Esophagus muscularis mucosa (tissue), 4 donors: ENCODE measurements around the gene HPS1. TPM values are rescaled to one million over a fixed set of nuclear protein-coding genes. Genes with fewer than 3 reads are reported as not detected.

ENCODE experiments used
- DNase-seq: peaks from one replicate; pipeline ENCODE4 v3.0.0-alpha.2; 2017; ENCODE audit errors: extremely low spot score
- H3K27ac ChIP-seq, 4 donors: fragments of 200-600 bp; sonication (generic); replicated peaks in 1 of 4; 1 replicate in 3 of 4; 2 replicates in 1 of 4; pipeline ENCODE4 v1.5.1; 2016 to 2019; ENCODE audit warnings: mild to moderate bottlenecking in 1 of 4
- H3K27me3 ChIP-seq, 4 donors: fragments of 200-600 bp; sonication (generic); one replicate each; pipeline versions ENCODE4 v1.5.1 to v1.6.0; 2016 to 2019
- H3K36me3 ChIP-seq, 4 donors: fragments of 200-600 bp; sonication (generic); one replicate each; pipeline ENCODE4 v1.5.1; 2016 to 2019
- H3K4me1 ChIP-seq, 4 donors: fragments of 200-600 bp; sonication (generic); one replicate each; pipeline ENCODE4 v1.5.1; 2016 to 2019
- H3K4me3 ChIP-seq, 4 donors: fragments of 200-600 bp; sonication (generic); 1 replicate in 2 of 4; 2 replicates in 2 of 4; pipeline ENCODE4 v1.5.1; 2016 to 2019; ENCODE audit warnings: mild to moderate bottlenecking in 4 of 4, moderate library complexity in 1 of 4
- H3K9me3 ChIP-seq, 4 donors: fragments of 200-600 bp; sonication (generic); 1 replicate in 3 of 4; 2 replicates in 1 of 4; pipeline ENCODE4 v1.5.1; 2016 to 2019
- CTCF ChIP-seq, 3 experiments: fragments of 200-600 bp in 2 of 3; fragments of 450-650 bp in 1 of 3; sonication (generic) in 2 of 3; IDR thresholded peaks; one replicate each; pipeline ENCODE4 v1.5.1; 2017 to 2019; ENCODE audit warnings: antibody characterized with exemption in 3 of 3, mild to moderate bottlenecking in 2 of 3, moderate library complexity in 1 of 3
- EP300 ChIP-seq: sonication (generic); formaldehyde crosslinking; IDR thresholded peaks from one replicate; pipeline ENCODE4 v1.6.1; 2017; ENCODE audit warnings: antibody characterized with exemption
- POLR2A ChIP-seq: fragments of 450-650 bp; IDR thresholded peaks from one replicate; pipeline ENCODE4 v1.6.1; 2017; ENCODE audit warnings: antibody characterized with exemption, moderate library complexity, mild to moderate bottlenecking, low read depth
- POLR2AphosphoS5 ChIP-seq, 2 donors: sonication (generic); formaldehyde crosslinking; IDR thresholded peaks; one replicate each; pipeline ENCODE4 v1.6.1; 2017; ENCODE audit warnings: antibody characterized with exemption in 2 of 2
- WGBS: methylation state at CpG from one replicate; pipeline ENCODE4 v1.1.5; 2018; 5-methylcytosine and 5-hydroxymethylcytosine counted together
- intact Hi-C: fragments of 100-400 bp; cut with DNase I; formaldehyde crosslinking; loops from one replicate; pipeline ENCODE4 v1.15.1; 2023
- total RNA-seq, 4 donors: library from RNA; depleted of rRNA; stranded (reverse); fragments of >200 nt; gene quantifications; one replicate each; pipeline versions ENCODE4 v1.1.0 to v1.2.1, GENCODE V29; 2016

HPS1 gene
- total RNA-seq, 4 donors from 2014 or later: 49.7 to 76.1 (median 63.7) TPM

DNA sequence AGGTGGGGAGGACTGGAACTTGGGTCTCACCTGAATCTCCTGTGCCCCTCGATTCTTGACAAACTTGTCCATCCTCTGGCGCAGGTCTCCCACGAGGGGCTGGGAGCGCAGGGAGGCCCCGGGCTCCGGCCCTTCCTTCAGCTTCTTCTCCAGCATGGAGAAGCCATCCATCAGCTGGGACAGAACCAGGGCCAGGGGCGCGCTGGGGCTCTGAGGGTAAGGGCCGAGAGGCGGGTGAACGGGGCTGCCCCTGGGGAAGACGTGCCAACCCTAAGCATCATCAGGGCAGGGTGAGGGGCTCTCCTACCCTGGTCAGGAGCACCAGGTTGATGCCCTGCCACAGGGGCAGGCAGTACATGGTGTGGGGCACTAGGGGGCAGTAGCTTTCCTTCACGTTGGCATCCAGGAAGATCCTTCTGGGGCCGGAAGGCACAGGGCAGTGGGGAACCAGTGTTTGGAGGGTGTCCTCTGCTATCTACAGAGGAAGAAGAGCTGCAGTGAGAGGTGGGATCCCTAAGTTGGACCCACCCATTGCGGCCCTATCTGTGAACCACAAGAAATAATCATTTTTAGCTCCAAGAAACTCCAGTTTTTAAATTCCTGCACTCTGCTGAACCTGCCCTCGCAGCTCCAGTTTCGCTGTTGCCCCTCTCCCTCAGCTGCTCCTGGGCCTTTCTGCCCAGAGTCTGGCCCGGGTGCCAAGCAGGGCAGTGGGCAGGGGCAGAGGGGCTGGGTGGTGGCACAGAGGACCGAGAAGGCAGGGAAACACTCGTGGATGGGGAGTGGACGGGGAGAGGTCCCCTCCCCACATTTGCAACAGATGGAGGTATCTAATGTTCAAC is 21.0 kb downstream of the HPS1 start:
- no peak for DNase-seq
- H3K36me3 ChIP-seq: peaks cover 46 to 95% (median 80%) of the 10 kb centered on the region in 4 donors
- TF ChIP-seq POLR2AphosphoS5 (IDR thresholded peaks at IDR 0.05) (no peak), CTCF (IDR thresholded peaks at IDR 0.05) (peak; percentile 34 to 66 (median 38)), POLR2A (no peak), EP300 (no peak)
- H3K27ac ChIP-seq: no peak overlapping the region
- no peak overlapping the region for H3K4me3 ChIP-seq
- intact Hi-C loops: no loop called here
- H3K27me3 ChIP-seq: no peaks in the 10 kb centered on the region
- H3K4me1 ChIP-seq: peaks cover 0 to 3% (median 0%) of the 10 kb centered on the region in 4 donors
- WGBS: 88% methylated on average over 11 of the region's 21 CpGs
- H3K9me3 ChIP-seq: no peaks in the 10 kb centered on the region

DNA sequence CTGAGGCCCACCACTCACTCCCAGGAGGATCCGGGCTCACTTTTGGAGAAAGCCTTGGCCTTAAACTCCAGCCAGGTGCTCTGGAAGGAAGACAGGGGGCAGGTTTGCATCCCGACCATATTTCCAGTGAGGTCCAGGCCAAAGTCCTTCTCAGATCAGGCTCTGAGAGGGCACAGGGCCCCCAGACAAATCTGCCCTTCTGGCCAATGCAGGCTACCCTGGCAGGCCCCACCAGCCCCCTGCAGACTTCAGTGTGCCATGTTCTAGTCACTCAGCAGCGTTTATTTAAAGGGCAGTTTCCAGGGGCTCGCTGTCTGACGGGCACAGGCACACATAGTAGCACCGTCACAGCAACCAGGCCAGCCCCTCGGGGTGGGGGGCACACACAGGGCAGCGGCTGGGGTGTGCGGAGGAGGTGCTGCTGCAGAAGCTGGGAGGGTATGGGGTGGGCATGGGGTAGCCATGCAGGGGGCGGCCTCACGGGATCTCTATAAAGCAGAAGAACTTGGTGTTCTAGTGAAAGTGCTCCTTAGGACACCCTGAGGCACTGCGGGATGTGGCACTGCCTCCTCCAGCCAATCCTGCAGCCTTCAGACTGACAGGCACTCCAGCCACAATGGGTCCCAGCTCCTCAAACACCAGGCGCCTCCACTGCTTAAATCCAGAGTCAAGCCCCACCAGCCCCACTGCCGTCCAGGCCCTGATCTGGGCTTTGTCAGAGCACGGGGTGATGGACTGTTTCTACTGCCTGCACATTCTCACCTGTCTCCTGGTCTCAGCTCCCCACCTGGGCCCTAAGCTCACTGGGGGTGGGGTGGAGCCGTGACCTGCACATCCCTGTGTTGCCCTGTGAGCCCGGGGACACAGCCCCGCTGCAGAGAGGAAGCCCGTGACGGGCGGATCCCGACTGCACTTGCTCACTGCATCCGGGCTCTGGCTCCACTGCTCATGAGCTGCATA is 22.2 kb downstream of the HPS1 start:
- H3K4me1 ChIP-seq: no peaks in the 10 kb centered on the region
- TF ChIP-seq EP300: no peak
- no peak for TF ChIP-seq POLR2AphosphoS5 (IDR thresholded peaks at IDR 0.05)
- TF ChIP-seq CTCF (IDR thresholded peaks at IDR 0.05): no peak
- no peak for TF ChIP-seq POLR2A
- H3K9me3 ChIP-seq: no peaks in the 10 kb centered on the region
- no peak overlapping the region for H3K4me3 ChIP-seq
- 92% methylated on average over 12 of the region's 23 CpGs for WGBS
- intact Hi-C loops: no loop called here
- H3K36me3 ChIP-seq: peaks cover 45 to 95% (median 80%) of the 10 kb centered on the region in 4 donors
- H3K27me3 ChIP-seq: no peaks in the 10 kb centered on the region
- H3K27ac ChIP-seq: no peak overlapping the region
- no peak for DNase-seq

- no peak for TF ChIP-seq EP300
- peak in 1 of 3 experiments; percentile 17 for TF ChIP-seq CTCF (IDR thresholded peaks at IDR 0.05)
- TF ChIP-seq POLR2A: no peak
- no peak for TF ChIP-seq POLR2AphosphoS5 (IDR thresholded peaks at IDR 0.05)
- H3K4me1 ChIP-seq: no peaks in the 10 kb centered on the region
- H3K4me3 ChIP-seq: no peak overlapping the region
- H3K36me3 ChIP-seq: peaks cover 48 to 95% (median 80%) of the 10 kb centered on the region in 4 donors
- no peaks in the 10 kb centered on the region for H3K9me3 ChIP-seq
- intact Hi-C loops: no loop called here
- DNase-seq: no peak
- 60% methylated on average over 2 of the region's 9 CpGs for WGBS
- no peaks in the 10 kb centered on the region for H3K27me3 ChIP-seq
- H3K27ac ChIP-seq: no peak overlapping the region
These were observed 23.0 kb downstream of the HPS1 start for GRCh38 chr10:98423691-98424120.

GRCh38 chr10:98422182-98422581 is 24.6 kb downstream of the HPS1 start:
- no peaks in the 10 kb centered on the region for H3K27me3 ChIP-seq
- no peak overlapping the region for H3K4me3 ChIP-seq
- no peak overlapping the region for H3K27ac ChIP-seq
- intact Hi-C loops: no loop called here
- WGBS: 92% methylated on average over 10 of the region's 10 CpGs
- TF ChIP-seq POLR2AphosphoS5 (IDR thresholded peaks at IDR 0.05) (no peak), CTCF (IDR thresholded peaks at IDR 0.05) (no peak), EP300 (no peak), POLR2A (no peak)
- no peaks in the 10 kb centered on the region for H3K4me1 ChIP-seq
- peaks cover 60 to 97% (median 81%) of the 10 kb centered on the region in 4 donors for H3K36me3 ChIP-seq
- H3K9me3 ChIP-seq: no peaks in the 10 kb centered on the region
- DNase-seq: no peak
